CD14-positive monocyte (primary cell): ENCODE results near the gene COL27A1. TPM values are rescaled to one million over a fixed set of nuclear protein-coding genes. Genes with fewer than 3 reads are reported as not detected.

Experiments used
- DNase-seq, 3 donors: peaks; one replicate each; pipeline ENCODE4 v3.0.0-alpha.2; 2011 to 2022
- H2AFZ ChIP-seq: 2 replicates; pipeline ENCODE4 v1.6.0; 2012; ENCODE audit warnings: mild to moderate bottlenecking, low read depth, low read length, inconsistent platforms; ENCODE audit not compliant: insufficient read depth, poor library complexity, severe bottlenecking
- H3K27ac ChIP-seq, 2 donors: 1 replicate in 1 of 2; 2 replicates in 1 of 2; pipeline ENCODE4 v1.5.1; 2012 to 2013; ENCODE audit warnings: low read length in 2 of 2, control low read depth in 1 of 2, inconsistent platforms in 1 of 2, low read depth in 1 of 2, mild to moderate bottlenecking in 1 of 2
- H3K27me3 ChIP-seq, 2 donors: one replicate each; pipeline versions ENCODE4 v1.6.0 to v1.6.1; 2011 to 2013; ENCODE audit warnings: low read length in 2 of 2; ENCODE audit not compliant: control insufficient read depth in 2 of 2, insufficient read depth in 2 of 2
- H3K36me3 ChIP-seq, 2 donors: replicated peaks in 1 of 2; 1 replicate in 1 of 2; 2 replicates in 1 of 2; pipeline versions ENCODE4 v1.5.1 to v1.6.1; 2012 to 2013; ENCODE audit warnings: low read length in 2 of 2, control low read depth in 1 of 2, inconsistent platforms in 1 of 2, mild to moderate bottlenecking in 1 of 2; ENCODE audit not compliant: insufficient read depth in 2 of 2, control insufficient read depth in 1 of 2
- H3K4me1 ChIP-seq, 2 donors: 1 replicate in 1 of 2; 2 replicates in 1 of 2; pipeline versions ENCODE4 v1.5.1 to v1.6.1; 2012 to 2013; ENCODE audit warnings: low read length in 2 of 2, control low read depth in 1 of 2, inconsistent platforms in 1 of 2, mild to moderate bottlenecking in 1 of 2, moderate library complexity in 1 of 2; ENCODE audit not compliant: insufficient read depth in 2 of 2, control insufficient read depth in 1 of 2
- H3K4me2 ChIP-seq: replicated peaks from 2 replicates; pipeline ENCODE3; 2012; ENCODE audit warnings: low read length, moderate library complexity, mild to moderate bottlenecking; ENCODE audit not compliant: poor library complexity, severe bottlenecking; ENCODE audit errors: extremely low read depth
- H3K4me3 ChIP-seq, 3 experiments: fragments of 200-600 bp in 1 of 3; sonication (generic) in 1 of 3; replicated peaks in 1 of 3; 1 replicate in 2 of 3; 2 replicates in 1 of 3; pipeline ENCODE4 v1.5.1; 2011 to 2013; ENCODE audit warnings: low read length in 3 of 3, mild to moderate bottlenecking in 3 of 3, control low read depth in 2 of 3, low read depth in 2 of 3, inconsistent platforms in 1 of 3, moderate library complexity in 1 of 3
- H3K79me2 ChIP-seq: 2 replicates; pipeline ENCODE4 v1.6.0; 2012; ENCODE audit warnings: mild to moderate bottlenecking, control low read depth, inconsistent platforms, low read length, moderate library complexity; ENCODE audit not compliant: insufficient read depth
- H3K9ac ChIP-seq: 2 replicates; pipeline ENCODE4 v1.6.0; 2017; ENCODE audit warnings: low read length, mild to moderate bottlenecking; ENCODE audit not compliant: insufficient read depth, poor library complexity, severe bottlenecking
- H3K9me3 ChIP-seq, 2 donors: replicated peaks in 1 of 2; 1 replicate in 1 of 2; 2 replicates in 1 of 2; pipeline versions ENCODE4 v1.5.1 to v1.6.1; 2012 to 2013; ENCODE audit warnings: low read length in 2 of 2, control low read depth in 1 of 2; ENCODE audit not compliant: control insufficient read depth in 1 of 2, insufficient read depth in 1 of 2
- H4K20me1 ChIP-seq: 2 replicates; pipeline ENCODE4 v1.6.0; 2012; ENCODE audit warnings: mild to moderate bottlenecking, low read length, control low read depth, moderate library complexity; ENCODE audit not compliant: insufficient read depth
- H3K27ac Mint-ChIP-seq, 7 donors: one replicate each; pipeline ENCODE4 v1.8.0; 2020; ENCODE audit warnings: mild to moderate bottlenecking in 7 of 7, mixed read lengths in 7 of 7, moderate library complexity in 6 of 7, inconsistent platforms in 2 of 7
- H3K27me3 Mint-ChIP-seq, 3 donors: one replicate each; pipeline ENCODE4 v1.8.0; 2021 to 2022; ENCODE audit warnings: low read depth in 3 of 3, mild to moderate bottlenecking in 3 of 3, mixed read lengths in 3 of 3, moderate library complexity in 3 of 3, inconsistent platforms in 1 of 3
- H3K36me3 Mint-ChIP-seq, 2 donors: one replicate each; pipeline ENCODE4 v1.8.0; 2020; ENCODE audit warnings: mixed read lengths in 2 of 2, inconsistent platforms in 1 of 2, mild to moderate bottlenecking in 1 of 2
- H3K4me1 Mint-ChIP-seq: one replicate; pipeline ENCODE4 v1.8.0; 2020; ENCODE audit warnings: mild to moderate bottlenecking, mixed read lengths
- H3K4me3 Mint-ChIP-seq, 2 donors: one replicate each; pipeline ENCODE4 v1.8.0; 2020; ENCODE audit warnings: mild to moderate bottlenecking in 2 of 2, mixed read lengths in 2 of 2, moderate library complexity in 1 of 2
- H3K9me3 Mint-ChIP-seq, 7 donors: one replicate each; pipeline ENCODE4 v1.8.0; 2020 to 2022; ENCODE audit warnings: mixed read lengths in 7 of 7, mild to moderate bottlenecking in 6 of 7, moderate library complexity in 6 of 7, inconsistent platforms in 2 of 7
- WGBS: methylation state at CpG from one replicate; pipeline ENCODE4 v1.1.5; 2013; ENCODE audit warnings: missing lambda C conversion rate; ENCODE audit not compliant: insufficient coverage; 5-methylcytosine and 5-hydroxymethylcytosine counted together
- intact Hi-C, 2 donors: fragments of 100-400 bp; cut with micrococcal nuclease; formaldehyde crosslinking; loops; one replicate each; pipeline versions ENCODE4 v1.15.0 to v1.15.1; 2023
- polyA plus RNA-seq, 3 donors: library from polyadenylated mRNA; depleted of rRNA in 1 of 3; unstranded in 2 of 3; stranded (reverse) in 1 of 3; fragments of 300-500 nt in 2 of 3; fragments of >200 nt in 1 of 3; fragmentation: Illumina TruSeq in 2 of 3; gene quantifications; 1 replicate in 2 of 3; 2 replicates in 1 of 3; pipeline ENCODE4 v1.2.3, GENCODE V29; 2012 to 2021
- TF ChIP-seq, protein P1 (sequence below): fragments of 200-600 bp; IDR thresholded peaks from one replicate; pipeline ENCODE4 v1.8.0; 2022; ENCODE audit warnings: antibody characterized with exemption, mild to moderate bottlenecking

COL27A1 gene
- polyA plus RNA-seq, 3 donors, result 0.03 TPM; not detected in 2

DNA sequence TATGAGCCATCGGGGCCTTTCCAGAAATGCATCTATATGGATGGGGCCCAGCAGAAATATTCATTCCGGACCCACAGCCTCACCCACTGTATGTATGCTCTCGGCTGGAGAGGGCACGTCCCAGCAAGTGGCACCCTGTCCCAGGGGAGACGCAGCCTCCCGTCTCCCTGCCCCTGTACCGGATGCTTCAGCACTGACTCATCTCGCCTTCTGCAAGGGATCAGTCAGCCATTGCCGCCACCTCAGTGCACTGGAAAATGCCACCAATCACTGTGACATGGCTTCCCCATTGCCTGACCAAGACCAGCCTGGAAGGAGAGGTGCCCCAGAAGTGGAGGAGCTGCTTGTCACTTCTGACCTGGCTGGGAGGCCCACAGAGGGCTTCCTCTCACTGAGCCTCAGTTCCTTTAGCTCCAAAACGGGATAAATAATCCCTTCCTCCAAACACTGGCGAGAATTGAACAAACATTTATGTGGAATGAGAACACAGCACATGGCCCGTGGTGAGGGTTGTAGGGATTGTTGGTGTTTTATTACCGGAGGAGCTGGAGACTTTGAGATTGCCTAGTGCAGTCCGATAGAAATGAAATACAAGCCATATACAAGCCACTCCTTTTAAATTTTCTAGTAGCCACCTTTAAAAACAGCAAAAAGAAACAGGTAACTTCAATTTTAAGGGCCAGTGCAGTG, 123.7 kb downstream of the COL27A1 start:
- H3K9me3 ChIP-seq, result no peaks in the 10 kb centered on the region
- intact Hi-C loops, result no loop called here
- no peak for DNase-seq
- WGBS, result 89% methylated on average over 10 of the region's 14 CpGs
- no peak overlapping the region for H2AFZ ChIP-seq
- Mint-ChIP-seq H3K4me3 (no peak overlapping the region), H3K27ac (no peak overlapping the region), H3K4me1 (peaks cover 5% of the 10 kb centered on the region), H3K9me3 (peaks cover 0 to 3% (median 0%) of the 10 kb centered on the region in 7 donors), H3K27me3 (peaks cover 0 to 6% (median 5%) of the 10 kb centered on the region in 3 donors), H3K36me3 (no peaks in the 10 kb centered on the region)
- no peak overlapping the region for H3K4me3 ChIP-seq
- H3K27ac ChIP-seq, result no peak overlapping the region
- H3K36me3 ChIP-seq, result no peaks in the 10 kb centered on the region
- no peaks in the 10 kb centered on the region for H3K27me3 ChIP-seq
- no peak overlapping the region for H3K9ac ChIP-seq
- TF ChIP-seq, protein P1, sequence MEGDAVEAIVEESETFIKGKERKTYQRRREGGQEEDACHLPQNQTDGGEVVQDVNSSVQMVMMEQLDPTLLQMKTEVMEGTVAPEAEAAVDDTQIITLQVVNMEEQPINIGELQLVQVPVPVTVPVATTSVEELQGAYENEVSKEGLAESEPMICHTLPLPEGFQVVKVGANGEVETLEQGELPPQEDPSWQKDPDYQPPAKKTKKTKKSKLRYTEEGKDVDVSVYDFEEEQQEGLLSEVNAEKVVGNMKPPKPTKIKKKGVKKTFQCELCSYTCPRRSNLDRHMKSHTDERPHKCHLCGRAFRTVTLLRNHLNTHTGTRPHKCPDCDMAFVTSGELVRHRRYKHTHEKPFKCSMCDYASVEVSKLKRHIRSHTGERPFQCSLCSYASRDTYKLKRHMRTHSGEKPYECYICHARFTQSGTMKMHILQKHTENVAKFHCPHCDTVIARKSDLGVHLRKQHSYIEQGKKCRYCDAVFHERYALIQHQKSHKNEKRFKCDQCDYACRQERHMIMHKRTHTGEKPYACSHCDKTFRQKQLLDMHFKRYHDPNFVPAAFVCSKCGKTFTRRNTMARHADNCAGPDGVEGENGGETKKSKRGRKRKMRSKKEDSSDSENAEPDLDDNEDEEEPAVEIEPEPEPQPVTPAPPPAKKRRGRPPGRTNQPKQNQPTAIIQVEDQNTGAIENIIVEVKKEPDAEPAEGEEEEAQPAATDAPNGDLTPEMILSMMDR, result no peak
- H3K4me2 ChIP-seq, result no peak overlapping the region
- peaks cover 4% of the 10 kb centered on the region in 2 donors for H3K4me1 ChIP-seq
- H4K20me1 ChIP-seq, result no peaks in the 10 kb centered on the region
- no peaks in the 10 kb centered on the region for H3K79me2 ChIP-seq

DNA sequence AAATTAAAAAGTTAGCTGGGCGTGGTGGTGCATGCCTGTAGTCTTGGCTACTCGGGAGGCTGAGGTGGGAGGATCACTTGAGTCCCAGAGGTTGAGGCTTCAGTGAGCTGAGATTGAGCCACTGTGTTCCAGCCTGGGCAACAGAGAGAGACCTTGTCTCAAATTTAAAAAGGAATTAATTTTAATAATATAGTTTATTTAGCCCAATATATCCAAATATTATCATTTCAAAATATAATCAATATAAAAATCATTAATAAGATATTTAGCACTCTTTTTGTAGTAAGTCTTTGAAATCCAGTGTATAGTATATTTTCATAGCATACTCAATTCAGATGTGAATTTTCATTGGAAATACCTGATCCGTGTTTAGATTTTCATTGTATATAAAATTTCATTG, 124.4 kb downstream of the COL27A1 start:
- no CpG with 5 or more reads among the region's 3 CpGs for WGBS

More for the DNA sequence above, 124.4 kb downstream of the COL27A1 start:
- H3K9ac ChIP-seq, result no peak overlapping the region
- H4K20me1 ChIP-seq, result no peaks in the 10 kb centered on the region
- peaks cover 0 to 7% (median 6%) of the 10 kb centered on the region in 3 donors for H3K27me3 Mint-ChIP-seq
- no peak overlapping the region for H3K27ac Mint-ChIP-seq
- no peak overlapping the region for H3K27ac ChIP-seq
- no peak overlapping the region for H2AFZ ChIP-seq
- peaks cover 0 to 3% (median 0%) of the 10 kb centered on the region in 7 donors for H3K9me3 Mint-ChIP-seq
- no peaks in the 10 kb centered on the region for H3K36me3 ChIP-seq
- TF ChIP-seq, protein P1, result no peak
- no peak overlapping the region for H3K4me2 ChIP-seq
- no peak overlapping the region for H3K4me3 Mint-ChIP-seq
- intact Hi-C loops, result no loop called here
- H3K36me3 Mint-ChIP-seq, result no peaks in the 10 kb centered on the region
- H3K4me1 ChIP-seq, result peaks cover 4% of the 10 kb centered on the region in 2 donors
- H3K9me3 ChIP-seq, result no peaks in the 10 kb centered on the region
- DNase-seq, result no peak
- H3K79me2 ChIP-seq, result no peaks in the 10 kb centered on the region
- no peak overlapping the region for H3K4me3 ChIP-seq
- H3K4me1 Mint-ChIP-seq, result peaks cover 5% of the 10 kb centered on the region
- no peaks in the 10 kb centered on the region for H3K27me3 ChIP-seq
